Stomach smooth muscle (tissue), 2 donors: Measurements from ENCODE around the gene KCNQ1OT1.

ENCODE experiments used
- H3K27ac ChIP-seq: one replicate; pipeline ENCODE4 v1.7.0; 2013; ENCODE audit warnings: mild to moderate bottlenecking, low read length, inconsistent platforms
- H3K27me3 ChIP-seq, 2 donors: one replicate each; pipeline ENCODE4 v1.7.0; 2013; ENCODE audit warnings: low read length in 2 of 2; ENCODE audit not compliant: insufficient read depth in 2 of 2, control insufficient read depth in 1 of 2
- H3K36me3 ChIP-seq, 2 donors: one replicate each; pipeline ENCODE4 v1.7.0; 2013; ENCODE audit warnings: low read length in 2 of 2; ENCODE audit not compliant: control insufficient read depth in 2 of 2, insufficient read depth in 2 of 2
- H3K4me1 ChIP-seq: one replicate; pipeline ENCODE4 v1.7.0; 2013; ENCODE audit warnings: low read length; ENCODE audit not compliant: control insufficient read depth, insufficient read depth
- H3K4me3 ChIP-seq, 2 donors: one replicate each; pipeline ENCODE4 v1.7.0; 2013; ENCODE audit warnings: low read length in 2 of 2
- H3K9ac ChIP-seq, 2 donors: one replicate each; pipeline ENCODE4 v1.7.0; 2013; ENCODE audit warnings: low read length in 2 of 2, mild to moderate bottlenecking in 1 of 2
- H3K9me3 ChIP-seq, 2 donors: one replicate each; pipeline ENCODE4 v1.7.0; 2013; ENCODE audit warnings: low read length in 2 of 2; ENCODE audit not compliant: control insufficient read depth in 2 of 2
- donor health status: healthy.
- donor health status: Pancreatic carcinoma.

KCNQ1OT1 gene

GRCh38 chr11:2577031-2577990, 122.5 kb downstream of the KCNQ1OT1 start:
- Histone ChIP-seq H3K4me3 (no peak overlapping the region), H3K9ac (no peak overlapping the region), H3K4me1 (no peaks in the 10 kb centered on the region), H3K27ac (no peak overlapping the region), H3K36me3 (no peaks in the 10 kb centered on the region), H3K27me3 (no peaks in the 10 kb centered on the region), H3K9me3 (no peaks in the 10 kb centered on the region)

- no peak overlapping the region for H3K27ac ChIP-seq
These were observed 123.2 kb downstream of the KCNQ1OT1 start for GRCh38 chr11:2576549-2576948.

GRCh38 chr11:2576111-2576510, 123.7 kb downstream of the KCNQ1OT1 start:
- Histone ChIP-seq H3K9ac (no peak overlapping the region), H3K27ac (no peak overlapping the region), H3K9me3 (no peaks in the 10 kb centered on the region)

More at GRCh38 chr11:2576549-2576948, 123.2 kb downstream of the KCNQ1OT1 start:
- Histone ChIP-seq H3K36me3 (no peaks in the 10 kb centered on the region), H3K27me3 (no peaks in the 10 kb centered on the region), H3K9me3 (no peaks in the 10 kb centered on the region), H3K4me1 (no peaks in the 10 kb centered on the region), H3K9ac (no peak overlapping the region), H3K4me3 (no peak overlapping the region)

GRCh38 chr11:2575591-2576051, 124.2 kb downstream of the KCNQ1OT1 start:
- H3K9me3 ChIP-seq, result no peaks in the 10 kb centered on the region
- H3K27me3 ChIP-seq, result no peaks in the 10 kb centered on the region
- H3K4me3 ChIP-seq, result no peak overlapping the region
- no peak overlapping the region for H3K27ac ChIP-seq
- no peak overlapping the region for H3K9ac ChIP-seq
- no peaks in the 10 kb centered on the region for H3K36me3 ChIP-seq
- no peaks in the 10 kb centered on the region for H3K4me1 ChIP-seq

More at GRCh38 chr11:2576111-2576510, 123.7 kb downstream of the KCNQ1OT1 start:
- Histone ChIP-seq H3K27me3 (no peaks in the 10 kb centered on the region), H3K4me3 (no peak overlapping the region), H3K4me1 (no peaks in the 10 kb centered on the region), H3K36me3 (no peaks in the 10 kb centered on the region)

- H3K27ac ChIP-seq, result no peak overlapping the region
- H3K36me3 ChIP-seq, result no peaks in the 10 kb centered on the region
- H3K9ac ChIP-seq, result no peak overlapping the region
- H3K9me3 ChIP-seq, result no peaks in the 10 kb centered on the region
- no peaks in the 10 kb centered on the region for H3K4me1 ChIP-seq
- no peaks in the 10 kb centered on the region for H3K27me3 ChIP-seq
- H3K4me3 ChIP-seq, result no peak overlapping the region
These were observed 125.0 kb downstream of the KCNQ1OT1 start for GRCh38 chr11:2574553-2575535.

GRCh38 chr11:2574043-2574552, 125.7 kb downstream of the KCNQ1OT1 start:
- H3K27ac ChIP-seq, result no peak overlapping the region
- no peaks in the 10 kb centered on the region for H3K27me3 ChIP-seq
- no peak overlapping the region for H3K4me3 ChIP-seq
- no peaks in the 10 kb centered on the region for H3K36me3 ChIP-seq
- H3K4me1 ChIP-seq, result no peaks in the 10 kb centered on the region
- no peak overlapping the region for H3K9ac ChIP-seq
- no peaks in the 10 kb centered on the region for H3K9me3 ChIP-seq

GRCh38 chr11:2573240-2574042, 126.4 kb downstream of the KCNQ1OT1 start:
- Histone ChIP-seq H3K9me3 (no peaks in the 10 kb centered on the region), H3K4me1 (no peaks in the 10 kb centered on the region), H3K27me3 (no peaks in the 10 kb centered on the region), H3K9ac (no peak overlapping the region), H3K36me3 (no peaks in the 10 kb centered on the region), H3K27ac (no peak overlapping the region), H3K4me3 (no peak overlapping the region)

- Histone ChIP-seq H3K4me3 (no peak overlapping the region), H3K9ac (no peak overlapping the region), H3K9me3 (no peaks in the 10 kb centered on the region), H3K4me1 (no peaks in the 10 kb centered on the region), H3K36me3 (no peaks in the 10 kb centered on the region), H3K27ac (no peak overlapping the region), H3K27me3 (no peaks in the 10 kb centered on the region)
These were observed 127.1 kb downstream of the KCNQ1OT1 start for GRCh38 chr11:2572491-2573239.

- Histone ChIP-seq H3K36me3 (no peaks in the 10 kb centered on the region), H3K9me3 (no peaks in the 10 kb centered on the region)
These were observed 128.1 kb downstream of the KCNQ1OT1 start for GRCh38 chr11:2571598-2572281.

More at GRCh38 chr11:2571598-2572281, 128.1 kb downstream of the KCNQ1OT1 start:
- H3K9ac ChIP-seq, result no peak overlapping the region
- no peaks in the 10 kb centered on the region for H3K27me3 ChIP-seq
- H3K27ac ChIP-seq, result no peak overlapping the region
- no peak overlapping the region for H3K4me3 ChIP-seq
- H3K4me1 ChIP-seq, result no peaks in the 10 kb centered on the region
